Esophagus (tissue), 2 donors: ENCODE results near the gene FBXW11. TPM values are rescaled to one million over a fixed set of nuclear protein-coding genes. Genes with fewer than 3 reads are reported as not detected.

Source experiments
- H3K27ac ChIP-seq, 2 donors: one replicate each; pipeline ENCODE4 v1.5.1; 2013; ENCODE audit warnings: low read depth in 2 of 2, mild to moderate bottlenecking in 2 of 2, inconsistent platforms in 1 of 2, low read length in 1 of 2, moderate library complexity in 1 of 2
- H3K27me3 ChIP-seq, 2 donors: one replicate each; pipeline ENCODE4 v1.6.1; 2013; ENCODE audit warnings: low read length in 2 of 2, control low read depth in 1 of 2, mild to moderate bottlenecking in 1 of 2; ENCODE audit not compliant: insufficient read depth in 2 of 2, control insufficient read depth in 1 of 2
- H3K36me3 ChIP-seq, 2 donors: one replicate each; pipeline ENCODE4 v1.6.1; 2013; ENCODE audit warnings: low read length in 1 of 2; ENCODE audit not compliant: control insufficient read depth in 2 of 2, insufficient read depth in 2 of 2
- H3K4me1 ChIP-seq, 2 donors: one replicate each; pipeline ENCODE4 v1.6.1; 2013; ENCODE audit warnings: low read length in 1 of 2; ENCODE audit not compliant: control insufficient read depth in 2 of 2, insufficient read depth in 2 of 2
- H3K4me3 ChIP-seq, 2 donors: one replicate each; pipeline ENCODE4 v1.5.1; 2013; ENCODE audit warnings: low read length in 2 of 2, mild to moderate bottlenecking in 2 of 2, low read depth in 1 of 2, moderate library complexity in 1 of 2
- H3K9me3 ChIP-seq, 2 donors: one replicate each; pipeline ENCODE4 v1.6.1; 2013; ENCODE audit warnings: mild to moderate bottlenecking in 2 of 2, low read depth in 1 of 2, low read length in 1 of 2, moderate library complexity in 1 of 2; ENCODE audit not compliant: control insufficient read depth in 2 of 2, insufficient read depth in 1 of 2
- WGBS, 2 donors: extraction: QIAGEN DNeasy Blood & Tissue Kit; methylation state at CpG; one replicate each; pipeline ENCODE4 v1.1.7; 2013; 5-methylcytosine and 5-hydroxymethylcytosine counted together
- polyA plus RNA-seq, 2 donors: library from polyadenylated mRNA; stranded (reverse); fragments of 200-250 nt; gene quantifications; one replicate each; pipeline ENCODE4 v1.2.3, GENCODE V29; 2013
- donor health status: healthy with polysubstance abuse.
- donor health status: Bipolar disorder and iron deficiency.

Gene FBXW11
- polyA plus RNA-seq, 2 donors: 8.9 to 17.4 TPM

- no peaks in the 10 kb centered on the region for H3K27me3 ChIP-seq
- 79 to 82% methylated on average over 1 of the region's 1 CpG for WGBS, 2 donors
- peaks cover 0 to 5% of the 10 kb centered on the region in 2 donors for H3K9me3 ChIP-seq
- no peaks in the 10 kb centered on the region for H3K36me3 ChIP-seq
- H3K4me3 ChIP-seq: no peak overlapping the region
- no peak overlapping the region for H3K27ac ChIP-seq
- no peaks in the 10 kb centered on the region for H3K4me1 ChIP-seq
Measured at GRCh38 chr5:171830686-171831085, 175.8 kb downstream of the FBXW11 start.

GRCh38 chr5:171827162-171827561, 179.3 kb downstream of the FBXW11 start:
- 92 to 97% methylated on average over 9 of the region's 9 CpGs for WGBS, 2 donors
- Histone ChIP-seq H3K27me3 (no peaks in the 10 kb centered on the region), H3K4me1 (no peaks in the 10 kb centered on the region)

GRCh38 chr5:171826132-171826531, 180.3 kb downstream of the FBXW11 start:
- H3K27me3 ChIP-seq: no peaks in the 10 kb centered on the region
- no peak overlapping the region for H3K27ac ChIP-seq
- no peak overlapping the region for H3K4me3 ChIP-seq
- WGBS, 2 donors: 65 to 68% methylated on average over 5 of the region's 5 CpGs
- peaks cover 0 to 2% of the 10 kb centered on the region in 2 donors for H3K9me3 ChIP-seq
- H3K4me1 ChIP-seq: no peaks in the 10 kb centered on the region
- H3K36me3 ChIP-seq: no peaks in the 10 kb centered on the region

More at GRCh38 chr5:171827162-171827561, 179.3 kb downstream of the FBXW11 start:
- Histone ChIP-seq H3K27ac (no peak overlapping the region), H3K36me3 (no peaks in the 10 kb centered on the region), H3K9me3 (peaks cover 0 to 2% of the 10 kb centered on the region in 2 donors), H3K4me3 (no peak overlapping the region)

GRCh38 chr5:171825051-171825450, 181.4 kb downstream of the FBXW11 start:
- Histone ChIP-seq H3K4me3 (no peak overlapping the region), H3K9me3 (peaks cover 0 to 2% of the 10 kb centered on the region in 2 donors), H3K36me3 (no peaks in the 10 kb centered on the region), H3K27me3 (no peaks in the 10 kb centered on the region), H3K27ac (no peak overlapping the region), H3K4me1 (no peaks in the 10 kb centered on the region)
- WGBS, 2 donors: 90 to 97% methylated on average over 3 of the region's 3 CpGs

- WGBS, 2 donors: 59 to 69% methylated on average over 5 of the region's 5 CpGs
- Histone ChIP-seq H3K4me3 (no peak overlapping the region), H3K36me3 (no peaks in the 10 kb centered on the region), H3K27ac (no peak overlapping the region), H3K9me3 (peaks cover 0 to 2% of the 10 kb centered on the region in 2 donors), H3K27me3 (no peaks in the 10 kb centered on the region), H3K4me1 (no peaks in the 10 kb centered on the region)
Measured at GRCh38 chr5:171823269-171823668, 183.2 kb downstream of the FBXW11 start.

- no peaks in the 10 kb centered on the region for H3K27me3 ChIP-seq
- H3K9me3 ChIP-seq: no peaks in the 10 kb centered on the region
- 80 to 91% methylated on average over 4 of the region's 4 CpGs for WGBS, 2 donors
- H3K4me3 ChIP-seq: no peak overlapping the region
- H3K4me1 ChIP-seq: no peaks in the 10 kb centered on the region
- H3K27ac ChIP-seq: no peak overlapping the region
- H3K36me3 ChIP-seq: no peaks in the 10 kb centered on the region
Measured at GRCh38 chr5:171821286-171821685, 185.2 kb downstream of the FBXW11 start.

GRCh38 chr5:171820561-171820960, 185.9 kb downstream of the FBXW11 start:
- 92 to 93% methylated on average over 11 of the region's 11 CpGs for WGBS, 2 donors
- Histone ChIP-seq H3K27me3 (no peaks in the 10 kb centered on the region), H3K4me1 (no peaks in the 10 kb centered on the region), H3K4me3 (no peak overlapping the region), H3K9me3 (no peaks in the 10 kb centered on the region), H3K27ac (no peak overlapping the region), H3K36me3 (no peaks in the 10 kb centered on the region)

- H3K27ac ChIP-seq: no peak overlapping the region
- no peaks in the 10 kb centered on the region for H3K4me1 ChIP-seq
- WGBS, 2 donors: 35 to 42% methylated on average over 1 of the region's 1 CpG
- H3K36me3 ChIP-seq: no peaks in the 10 kb centered on the region
- no peak overlapping the region for H3K4me3 ChIP-seq
- H3K27me3 ChIP-seq: no peaks in the 10 kb centered on the region
- H3K9me3 ChIP-seq: no peaks in the 10 kb centered on the region
Measured at GRCh38 chr5:171816666-171817065, 189.8 kb downstream of the FBXW11 start.

GRCh38 chr5:171813813-171814490, 192.5 kb downstream of the FBXW11 start:
- no peaks in the 10 kb centered on the region for H3K9me3 ChIP-seq
- H3K4me3 ChIP-seq: no peak overlapping the region
- H3K4me1 ChIP-seq: no peaks in the 10 kb centered on the region
- H3K36me3 ChIP-seq: no peaks in the 10 kb centered on the region
- no peaks in the 10 kb centered on the region for H3K27me3 ChIP-seq
- 72 to 79% methylated on average over 7 of the region's 7 CpGs for WGBS, 2 donors
- no peak overlapping the region for H3K27ac ChIP-seq

GRCh38 chr5:171813270-171813669, 193.2 kb downstream of the FBXW11 start:
- H3K4me1 ChIP-seq: no peaks in the 10 kb centered on the region
- WGBS, 2 donors: 86 to 91% methylated on average over 4 of the region's 4 CpGs

More at GRCh38 chr5:171813270-171813669, 193.2 kb downstream of the FBXW11 start:
- Histone ChIP-seq H3K27ac (no peak overlapping the region), H3K36me3 (no peaks in the 10 kb centered on the region), H3K9me3 (no peaks in the 10 kb centered on the region), H3K4me3 (no peak overlapping the region), H3K27me3 (no peaks in the 10 kb centered on the region)
